ENCODE data around the gene PCAT7. TPM values are rescaled to one million over a fixed set of nuclear protein-coding genes. Genes with fewer than 3 reads are reported as not detected.
"Not testable (repeated sequence)": the region's sequence is repeated elsewhere in the genome, so short reads cannot be mapped to it uniquely, and the experiment has no call there.

Gene PCAT7
- total and polyA plus RNA-seq, 2 donors, result under 0.01 to 0.11 TPM

GRCh38 chr9:94553029-94553938 is 1.6 kb upstream of the PCAT7 start:
- WGBS, result 96% methylated on average over 29 of the region's 29 CpGs
- no peak overlapping the region for H3K27ac ChIP-seq (ENCODE audit: low read depth in 1 of 2, low read length in 1 of 2)
- no peak for DNase-seq (ENCODE audit: low read depth in 6 of 9, low spot score in 9 of 9)

GRCh38 chr9:94554078-94554438 is 825 bp upstream of the PCAT7 start:
- H3K9me3 ChIP-seq (ENCODE audit: control insufficient read depth in 2 of 2, insufficient read depth in 1 of 2, low read length in 1 of 2), result no peaks in the 10 kb centered on the region
- WGBS, result 91% methylated on average over 16 of the region's 16 CpGs
- H3K4me1 ChIP-seq (ENCODE audit: control insufficient read depth in 2 of 2, insufficient read depth in 2 of 2, low read length in 2 of 2), result no peaks in the 10 kb centered on the region
- no peak overlapping the region for H3K4me3 ChIP-seq (ENCODE audit: low read length in 2 of 2)
- no peak overlapping the region for H3K27ac ChIP-seq (ENCODE audit: low read depth in 1 of 2, low read length in 1 of 2)
- H3K36me3 ChIP-seq (ENCODE audit: control insufficient read depth in 2 of 2, insufficient read depth in 2 of 2, low read length in 1 of 2), result no peaks in the 10 kb centered on the region
- no peaks in the 10 kb centered on the region for H3K27me3 ChIP-seq (ENCODE audit: control insufficient read depth in 2 of 2, insufficient read depth in 1 of 2, low read length in 1 of 2)
- DNase-seq (ENCODE audit: low read depth in 6 of 9, low spot score in 9 of 9), result no peak

More at GRCh38 chr9:94553029-94553938, 1.6 kb upstream of the PCAT7 start:
- H3K9me3 ChIP-seq (ENCODE audit: control insufficient read depth in 2 of 2, insufficient read depth in 1 of 2, low read length in 1 of 2), result no peaks in the 10 kb centered on the region
- no peaks in the 10 kb centered on the region for H3K27me3 ChIP-seq (ENCODE audit: control insufficient read depth in 2 of 2, insufficient read depth in 1 of 2, low read length in 1 of 2)
- H3K4me1 ChIP-seq (ENCODE audit: control insufficient read depth in 2 of 2, insufficient read depth in 2 of 2, low read length in 2 of 2), result no peaks in the 10 kb centered on the region
- H3K4me3 ChIP-seq (ENCODE audit: low read length in 2 of 2), result no peak overlapping the region
- no peaks in the 10 kb centered on the region for H3K36me3 ChIP-seq (ENCODE audit: control insufficient read depth in 2 of 2, insufficient read depth in 2 of 2, low read length in 1 of 2)

DNA sequence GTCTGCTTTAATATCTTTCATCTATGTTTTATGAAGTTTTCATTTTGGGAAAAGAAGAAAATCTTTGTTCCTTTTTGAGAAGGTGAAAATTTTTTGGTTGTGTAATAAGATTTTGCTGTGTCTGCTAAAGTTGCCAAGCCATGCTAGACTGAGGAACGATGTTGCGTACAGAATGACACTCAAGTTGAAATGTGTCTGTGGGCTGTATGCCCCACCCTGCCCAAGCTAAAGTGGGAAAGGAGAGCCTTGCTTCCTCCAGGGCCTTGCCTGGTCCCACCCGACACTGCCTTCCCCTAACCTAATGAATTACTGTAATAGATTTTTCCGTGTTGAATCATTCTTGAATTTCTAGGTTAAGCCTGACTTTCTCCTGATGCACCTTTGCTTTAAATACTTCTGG is 2.5 kb downstream of the PCAT7 start:
- H3K27me3 ChIP-seq (ENCODE audit: control insufficient read depth in 2 of 2, insufficient read depth in 1 of 2, low read length in 1 of 2), result no peaks in the 10 kb centered on the region
- no peak overlapping the region for H3K27ac ChIP-seq (ENCODE audit: low read depth in 1 of 2, low read length in 1 of 2)
- no peaks in the 10 kb centered on the region for H3K4me1 ChIP-seq (ENCODE audit: control insufficient read depth in 2 of 2, insufficient read depth in 2 of 2, low read length in 2 of 2)
- no peak for DNase-seq (ENCODE audit: low read depth in 6 of 9, low spot score in 9 of 9)
- H3K9me3 ChIP-seq (ENCODE audit: control insufficient read depth in 2 of 2, insufficient read depth in 1 of 2, low read length in 1 of 2), result no peaks in the 10 kb centered on the region
- no peak overlapping the region for H3K4me3 ChIP-seq (ENCODE audit: low read length in 2 of 2)
- 92% methylated on average over 4 of the region's 4 CpGs for WGBS
- no peaks in the 10 kb centered on the region for H3K36me3 ChIP-seq (ENCODE audit: control insufficient read depth in 2 of 2, insufficient read depth in 2 of 2, low read length in 1 of 2)

DNA sequence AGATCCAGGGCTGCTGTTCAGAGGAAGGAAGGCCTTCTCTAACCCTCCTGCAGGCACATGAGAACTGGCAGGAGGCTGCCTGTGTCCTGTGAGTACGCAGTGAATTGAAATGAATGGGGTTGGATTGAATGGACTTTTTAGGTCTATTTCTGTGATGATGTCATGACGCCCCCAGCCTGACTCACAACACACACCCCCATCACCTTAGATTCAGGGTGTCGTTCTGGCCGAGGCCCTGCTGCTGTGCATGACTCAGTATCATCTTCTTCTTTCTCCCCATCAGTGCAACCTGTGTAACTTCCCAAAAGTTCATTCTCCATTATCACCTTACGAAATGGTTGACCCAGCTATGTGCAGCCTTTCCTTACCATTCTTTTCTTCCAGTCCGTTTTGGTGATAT is 5.4 kb downstream of the PCAT7 start:
- Histone ChIP-seq H3K9me3 (ENCODE audit: control insufficient read depth in 2 of 2, insufficient read depth in 1 of 2, low read length in 1 of 2) (no peaks in the 10 kb centered on the region), H3K4me3 (ENCODE audit: low read length in 2 of 2) (no peak overlapping the region), H3K4me1 (ENCODE audit: control insufficient read depth in 2 of 2, insufficient read depth in 2 of 2, low read length in 2 of 2) (no peaks in the 10 kb centered on the region), H3K27me3 (ENCODE audit: control insufficient read depth in 2 of 2, insufficient read depth in 1 of 2, low read length in 1 of 2) (peaks cover 0 to 2% of the 10 kb centered on the region in 2 donors), H3K27ac (ENCODE audit: low read depth in 1 of 2, low read length in 1 of 2) (no peak overlapping the region), H3K36me3 (ENCODE audit: control insufficient read depth in 2 of 2, insufficient read depth in 2 of 2, low read length in 1 of 2) (no peaks in the 10 kb centered on the region)
- WGBS, result 97% methylated on average over 6 of the region's 6 CpGs
- no peak for DNase-seq (ENCODE audit: low read depth in 6 of 9, low spot score in 9 of 9)

GRCh38 chr9:94563548-94563947 is 8.7 kb downstream of the PCAT7 start:
- Histone ChIP-seq H3K36me3 (ENCODE audit: control insufficient read depth in 2 of 2, insufficient read depth in 2 of 2, low read length in 1 of 2) (no peaks in the 10 kb centered on the region), H3K27ac (ENCODE audit: low read depth in 1 of 2, low read length in 1 of 2) (no peak overlapping the region), H3K27me3 (ENCODE audit: control insufficient read depth in 2 of 2, insufficient read depth in 1 of 2, low read length in 1 of 2) (peaks cover 0 to 4% of the 10 kb centered on the region in 2 donors), H3K9me3 (ENCODE audit: control insufficient read depth in 2 of 2, insufficient read depth in 1 of 2, low read length in 1 of 2) (no peaks in the 10 kb centered on the region), H3K4me3 (ENCODE audit: low read length in 2 of 2) (no peak overlapping the region), H3K4me1 (ENCODE audit: control insufficient read depth in 2 of 2, insufficient read depth in 2 of 2, low read length in 2 of 2) (no peaks in the 10 kb centered on the region)
- DNase-seq (ENCODE audit: low read depth in 6 of 9, low spot score in 9 of 9), result no peak
- WGBS, result 60% methylated on average over 2 of the region's 2 CpGs

GRCh38 chr9:94564279-94564678 is 9.4 kb downstream of the PCAT7 start:
- H3K27ac ChIP-seq (ENCODE audit: low read depth in 1 of 2, low read length in 1 of 2); DNase-seq (ENCODE audit: low read depth in 6 of 9, low spot score in 9 of 9); H3K4me3 ChIP-seq (ENCODE audit: low read length in 2 of 2); H3K9me3 ChIP-seq (ENCODE audit: control insufficient read depth in 2 of 2, insufficient read depth in 1 of 2, low read length in 1 of 2); H3K27me3 ChIP-seq (ENCODE audit: control insufficient read depth in 2 of 2, insufficient read depth in 1 of 2, low read length in 1 of 2); H3K36me3 ChIP-seq (ENCODE audit: control insufficient read depth in 2 of 2, insufficient read depth in 2 of 2, low read length in 1 of 2); H3K4me1 ChIP-seq (ENCODE audit: control insufficient read depth in 2 of 2, insufficient read depth in 2 of 2, low read length in 2 of 2): not testable (repeated sequence)
- 74% methylated on average over 3 of the region's 3 CpGs for WGBS

DNA sequence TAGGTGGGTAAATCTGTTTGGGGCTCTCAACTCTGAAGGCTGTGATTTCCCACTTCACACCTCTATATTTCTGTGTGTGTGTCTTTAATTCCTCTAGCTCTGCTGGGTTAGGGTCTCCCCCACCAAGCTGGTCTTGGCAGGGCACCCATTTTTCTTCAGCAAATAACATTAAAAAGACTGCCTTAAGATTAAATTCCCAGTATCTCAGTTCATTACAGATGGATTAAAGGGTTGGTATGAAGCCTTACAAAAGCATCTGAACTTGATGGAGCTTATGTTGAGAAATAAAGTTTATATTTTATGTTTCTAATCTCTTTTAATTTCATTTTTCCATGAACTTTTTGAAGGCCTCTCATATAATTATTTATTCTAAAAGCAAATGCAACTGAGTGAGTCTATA is 11.7 kb downstream of the PCAT7 start:
- DNase-seq (ENCODE audit: low read depth in 6 of 9, low spot score in 9 of 9), result no peak

DNA sequence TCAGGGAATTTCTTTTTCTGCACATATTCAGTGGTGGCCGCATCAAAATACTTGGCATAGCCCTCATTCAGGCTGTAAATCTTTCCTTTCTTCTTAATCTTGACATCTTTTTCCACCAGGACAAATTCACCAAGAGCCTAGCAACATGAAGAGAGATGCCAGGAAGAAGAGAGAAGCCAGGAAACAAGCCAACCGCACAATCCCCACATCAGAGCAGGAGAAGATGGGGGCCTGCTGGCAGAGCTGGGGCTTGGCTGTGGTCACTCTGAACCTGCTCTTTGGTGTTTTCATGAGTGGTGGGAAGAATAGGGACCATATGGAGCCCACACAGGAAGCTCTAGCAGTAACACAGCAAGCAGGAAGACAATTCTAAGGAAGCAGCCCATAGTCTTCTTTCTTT is 12.4 kb downstream of the PCAT7 start:
- H3K4me1 ChIP-seq (ENCODE audit: control insufficient read depth in 2 of 2, insufficient read depth in 2 of 2, low read length in 2 of 2), result no peaks in the 10 kb centered on the region
- peaks cover 0 to 6% of the 10 kb centered on the region in 2 donors for H3K27me3 ChIP-seq (ENCODE audit: control insufficient read depth in 2 of 2, insufficient read depth in 1 of 2, low read length in 1 of 2)
- WGBS, result 93% methylated on average over 2 of the region's 2 CpGs
- H3K27ac ChIP-seq (ENCODE audit: low read depth in 1 of 2, low read length in 1 of 2), result no peak overlapping the region
- no peak overlapping the region for H3K4me3 ChIP-seq (ENCODE audit: low read length in 2 of 2)
- H3K36me3 ChIP-seq (ENCODE audit: control insufficient read depth in 2 of 2, insufficient read depth in 2 of 2, low read length in 1 of 2), result no peaks in the 10 kb centered on the region
- no peak for DNase-seq (ENCODE audit: low read depth in 6 of 9, low spot score in 9 of 9)
- H3K9me3 ChIP-seq (ENCODE audit: control insufficient read depth in 2 of 2, insufficient read depth in 1 of 2, low read length in 1 of 2), result no peaks in the 10 kb centered on the region

More for the DNA sequence above, 11.7 kb downstream of the PCAT7 start:
- H3K36me3 ChIP-seq (ENCODE audit: control insufficient read depth in 2 of 2, insufficient read depth in 2 of 2, low read length in 1 of 2), result no peaks in the 10 kb centered on the region
- no peaks in the 10 kb centered on the region for H3K9me3 ChIP-seq (ENCODE audit: control insufficient read depth in 2 of 2, insufficient read depth in 1 of 2, low read length in 1 of 2)
- H3K27ac ChIP-seq (ENCODE audit: low read depth in 1 of 2, low read length in 1 of 2), result no peak overlapping the region
- no peaks in the 10 kb centered on the region for H3K4me1 ChIP-seq (ENCODE audit: control insufficient read depth in 2 of 2, insufficient read depth in 2 of 2, low read length in 2 of 2)
- H3K4me3 ChIP-seq (ENCODE audit: low read length in 2 of 2), result no peak overlapping the region
- peaks cover 0 to 4% of the 10 kb centered on the region in 2 donors for H3K27me3 ChIP-seq (ENCODE audit: control insufficient read depth in 2 of 2, insufficient read depth in 1 of 2, low read length in 1 of 2)

- H3K27ac ChIP-seq (ENCODE audit: low read depth in 1 of 2, low read length in 1 of 2), result no peak overlapping the region
- H3K4me1 ChIP-seq (ENCODE audit: control insufficient read depth in 2 of 2, insufficient read depth in 2 of 2, low read length in 2 of 2), result no peaks in the 10 kb centered on the region
- DNase-seq (ENCODE audit: low read depth in 6 of 9, low spot score in 9 of 9), result no peak
- H3K9me3 ChIP-seq (ENCODE audit: control insufficient read depth in 2 of 2, insufficient read depth in 1 of 2, low read length in 1 of 2), result no peaks in the 10 kb centered on the region
- no peaks in the 10 kb centered on the region for H3K36me3 ChIP-seq (ENCODE audit: control insufficient read depth in 2 of 2, insufficient read depth in 2 of 2, low read length in 1 of 2)
- WGBS, result 78% methylated on average over 3 of the region's 3 CpGs
- H3K27me3 ChIP-seq (ENCODE audit: control insufficient read depth in 2 of 2, insufficient read depth in 1 of 2, low read length in 1 of 2), result peaks cover 0 to 4% of the 10 kb centered on the region in 2 donors
- H3K4me3 ChIP-seq (ENCODE audit: low read length in 2 of 2), result no peak overlapping the region
Measured at GRCh38 chr9:94568250-94568889, 13.5 kb downstream of the PCAT7 start.

All from thymus (tissue), 11 donors.